H1 (cell line): ENCODE measurements around the gene ZNF697. TPM values are rescaled to one million over a fixed set of nuclear protein-coding genes. Genes with fewer than 3 reads are reported as not detected.

Experiments used
- CTCF ChIA-PET: fragments of 300-600 bp; sonication (Branson Sonifier 250); formaldehyde crosslinking; loops from one replicate; lab custom pipeline; 2021; ENCODE audit not compliant: partially characterized antibody; lab: Charles Lee
- POLR2A ChIA-PET: fragments of 300-600 bp; sonication (Branson Sonifier 250); formaldehyde crosslinking; loops from one replicate; lab custom pipeline; 2021; ENCODE audit warnings: inconsistent platforms; ENCODE audit not compliant: partially characterized antibody; lab: Charles Lee
- DNase-seq, 2 experiments: peaks; one replicate each; pipeline versions ENCODE4 v3.0.0 to v3.0.0-alpha.2; 2010 to 2022; ENCODE audit warnings: low spot score in 2 of 2, low read depth in 1 of 2, mixed read lengths in 1 of 2
- FAIRE-seq: peaks from 2 replicates; lab custom pipeline; 2011; peaks lifted over from hg19 to GRCh38; lab: Jason Lieb, UNC
- H2AFZ ChIP-seq: 2 replicates; pipeline ENCODE4 v1.8.1; 2012; ENCODE audit warnings: low read length, inconsistent platforms
- H2AK5ac ChIP-seq: 2 replicates; pipeline ENCODE4 v1.6.1; 2013; ENCODE audit warnings: low read depth, low read length
- H2BK120ac ChIP-seq: replicated peaks from 2 replicates; pipeline ENCODE3; 2013; ENCODE audit warnings: low read depth, low read length, inconsistent platforms
- H2BK12ac ChIP-seq: 2 replicates; pipeline ENCODE4 v1.6.1; 2013; ENCODE audit warnings: low read depth, low read length
- H2BK15ac ChIP-seq: 2 replicates; pipeline ENCODE4 v1.6.1; 2013; ENCODE audit warnings: low read length
- H2BK20ac ChIP-seq: 2 replicates; pipeline ENCODE4 v1.6.1; 2013; ENCODE audit warnings: low read length
- H2BK5ac ChIP-seq: 2 replicates; pipeline ENCODE4 v1.6.1; 2013; ENCODE audit warnings: low read depth, low read length
- H3K14ac ChIP-seq: 2 replicates; pipeline ENCODE4 v1.6.1; 2013; ENCODE audit warnings: inconsistent platforms; ENCODE audit not compliant: insufficient read length
- H3K18ac ChIP-seq: 2 replicates; pipeline ENCODE4 v1.6.1; 2013; ENCODE audit warnings: low read length; ENCODE audit errors: extremely low read depth
- H3K23ac ChIP-seq: 2 replicates; pipeline ENCODE4 v1.6.1; 2013; ENCODE audit warnings: inconsistent platforms; ENCODE audit not compliant: insufficient read length
- H3K23me2 ChIP-seq: 2 replicates; pipeline ENCODE4 v1.6.1; 2013; ENCODE audit warnings: low read depth, low read length
- H3K27ac ChIP-seq: 2 replicates; pipeline ENCODE4 v1.6.1; 2011; ENCODE audit warnings: low read depth, low read length, inconsistent platforms
- H3K27me3 ChIP-seq, 4 experiments: replicated peaks in 1 of 4; 1 replicate in 1 of 4; 2 replicates in 3 of 4; pipeline versions ENCODE4 v1.6.1 to v1.8.1; 2011 to 2013; ENCODE audit warnings: low read length in 3 of 4, mild to moderate bottlenecking in 3 of 4, inconsistent platforms in 2 of 4, mixed read lengths in 2 of 4, moderate library complexity in 1 of 4; ENCODE audit not compliant: control insufficient read depth in 3 of 4, insufficient read depth in 3 of 4; ENCODE audit errors: extremely low read depth in 1 of 4
- H3K36me3 ChIP-seq, 4 experiments: 2 replicates each; pipeline versions ENCODE4 v1.6.1 to v1.8.1; 2011 to 2013; ENCODE audit warnings: mild to moderate bottlenecking in 4 of 4, low read length in 3 of 4, moderate library complexity in 2 of 4, control low read depth in 1 of 4, inconsistent platforms in 1 of 4; ENCODE audit not compliant: insufficient read depth in 4 of 4, control insufficient read depth in 2 of 4
- H3K4ac ChIP-seq: replicated peaks from 2 replicates; pipeline ENCODE3; 2013; ENCODE audit warnings: low read length, low read depth, mixed read lengths, inconsistent platforms; ENCODE audit not compliant: insufficient read length
- H3K4me1 ChIP-seq, 4 experiments: replicated peaks in 1 of 4; 1 replicate in 1 of 4; 2 replicates in 3 of 4; pipeline versions ENCODE4 v1.6.1 to v1.8.1; 2011 to 2013; ENCODE audit warnings: low read length in 3 of 4, inconsistent platforms in 2 of 4, mixed read lengths in 1 of 4; ENCODE audit not compliant: insufficient read depth in 4 of 4, control insufficient read depth in 3 of 4
- H3K4me2 ChIP-seq, 2 experiments: 2 replicates each; pipeline versions ENCODE4 v1.6.1 to v1.8.1; 2011 to 2013; ENCODE audit warnings: low read depth in 2 of 2, low read length in 2 of 2, control low read depth in 1 of 2, inconsistent platforms in 1 of 2, mild to moderate bottlenecking in 1 of 2; ENCODE audit not compliant: insufficient read depth in 1 of 2
- H3K4me3 ChIP-seq, 4 experiments: fragments of 200-600, 300-600 bp in 1 of 4; sonication (generic), shearing (Covaris generic), sonication (Bioruptor Twin) in 1 of 4; 2 replicates each; pipeline versions ENCODE4 v1.5.1 to v1.8.1; 2011 to 2016; ENCODE audit warnings: low read length in 4 of 4, low read depth in 3 of 4, control low read depth in 2 of 4, inconsistent platforms in 2 of 4, mild to moderate bottlenecking in 2 of 4, mixed read lengths in 1 of 4, moderate library complexity in 1 of 4; ENCODE audit not compliant: insufficient read depth in 2 of 4; ENCODE audit errors: extremely low read depth in 1 of 4
- H3K56ac ChIP-seq: replicated peaks from 2 replicates; pipeline ENCODE3; 2013; ENCODE audit warnings: low read depth, mild to moderate bottlenecking, mixed read lengths, low read length, inconsistent platforms; ENCODE audit not compliant: insufficient read length
- H3K79me1 ChIP-seq: 2 replicates; pipeline ENCODE4 v1.6.1; 2013; ENCODE audit warnings: low read depth, low read length, control low read depth
- H3K79me2 ChIP-seq, 2 experiments: 2 replicates each; pipeline versions ENCODE4 v1.6.1 to v1.8.1; 2012 to 2013; ENCODE audit warnings: low read length in 2 of 2, mild to moderate bottlenecking in 2 of 2, inconsistent platforms in 1 of 2; ENCODE audit not compliant: insufficient read depth in 2 of 2, control insufficient read depth in 1 of 2
- H3K9ac ChIP-seq, 4 experiments: replicated peaks in 1 of 4; 1 replicate in 1 of 4; 2 replicates in 3 of 4; pipeline versions ENCODE4 v1.6.1 to v1.8.1; 2011 to 2013; ENCODE audit warnings: low read depth in 3 of 4, low read length in 3 of 4, control low read depth in 2 of 4, mild to moderate bottlenecking in 2 of 4, moderate library complexity in 2 of 4, inconsistent platforms in 1 of 4; ENCODE audit errors: extremely low read depth in 1 of 4
- H3K9me3 ChIP-seq, 2 experiments: 2 replicates each; pipeline versions ENCODE4 v1.6.1 to v1.8.1; 2012 to 2013; ENCODE audit warnings: mild to moderate bottlenecking in 2 of 2, moderate library complexity in 2 of 2, control low read depth in 1 of 2, inconsistent platforms in 1 of 2, low read depth in 1 of 2, low read length in 1 of 2, mixed read lengths in 1 of 2; ENCODE audit not compliant: insufficient read depth in 2 of 2
- H4K20me1 ChIP-seq, 2 experiments: replicated peaks in 1 of 2; 2 replicates each; pipeline versions ENCODE3 to v1.8.1; 2011 to 2013; ENCODE audit warnings: inconsistent platforms in 2 of 2, low read length in 2 of 2, mild to moderate bottlenecking in 1 of 2; ENCODE audit not compliant: insufficient read depth in 2 of 2, control insufficient read depth in 1 of 2
- H4K5ac ChIP-seq: 2 replicates; pipeline ENCODE4 v1.6.1; 2013; ENCODE audit warnings: low read length, low read depth, mixed read lengths, inconsistent platforms; ENCODE audit not compliant: insufficient read length
- H4K8ac ChIP-seq: 2 replicates; pipeline ENCODE4 v1.8.0; 2013; ENCODE audit warnings: mild to moderate bottlenecking, moderate library complexity, low read length, inconsistent platforms; ENCODE audit not compliant: insufficient read depth; ENCODE audit errors: extremely low read depth
- H4K91ac ChIP-seq: replicated peaks from 2 replicates; pipeline ENCODE3; 2013; ENCODE audit warnings: low read length, mixed read lengths, inconsistent platforms; ENCODE audit not compliant: insufficient read length
- BCL11A ChIP-seq, 2 experiments: IDR thresholded peaks; one replicate each; pipeline ENCODE4 v1.6.1; 2011; ENCODE audit warnings: low read depth in 2 of 2, low read length in 2 of 2, mild to moderate bottlenecking in 2 of 2
- EGR1 ChIP-seq: IDR thresholded peaks from 2 replicates; pipeline ENCODE4 v1.6.1; 2011; ENCODE audit warnings: low read depth, low read length, borderline replicate concordance
- NRF1 ChIP-seq: IDR thresholded peaks from 2 replicates; pipeline ENCODE4 v1.6.1; 2011; ENCODE audit warnings: mild to moderate bottlenecking, low read depth, low read length, improper control_type of control experiment
- POU5F1 ChIP-seq: IDR thresholded peaks from 2 replicates; pipeline ENCODE4 v1.6.1; 2011; ENCODE audit warnings: low read depth, mild to moderate bottlenecking, low read length, moderate library complexity
- RBBP5 ChIP-seq: IDR thresholded peaks from 2 replicates; pipeline ENCODE4 v1.7.1; 2012; ENCODE audit warnings: low read depth, mild to moderate bottlenecking, inconsistent platforms, low read length, moderate library complexity, borderline replicate concordance
- SP1 ChIP-seq: IDR thresholded peaks from 2 replicates; pipeline ENCODE4 v1.6.1; 2011; ENCODE audit warnings: low read depth, low read length
- WGBS, 2 experiments: shearing (Covaris generic) in 1 of 2; methylation state at CpG; one replicate each; pipeline versions ENCODE4 v1.1.6 to v1.1.7; 2013 to 2015; ENCODE audit warnings: low lambda C conversion rate in 2 of 2, mixed read lengths in 2 of 2, inconsistent platforms in 1 of 2, low coverage in 1 of 2, missing lambda C conversion rate in 1 of 2; ENCODE audit not compliant: insufficient replicate concordance in 2 of 2, insufficient coverage in 1 of 2, insufficient read length in 1 of 2; ENCODE audit errors: extremely low coverage in 1 of 2, missing lambda C conversion rate in 1 of 2; 5-methylcytosine and 5-hydroxymethylcytosine counted together
- polyA plus RNA-seq, 7 experiments: library from polyadenylated mRNA; depleted of rRNA in 3 of 7; stranded (reverse) in 5 of 7; unstranded in 2 of 7; fragments of >200 nt in 5 of 7; fragments of 200-250 nt in 2 of 7; gene quantifications; 1 replicate in 5 of 7; 2 replicates in 1 of 7; 4 replicates in 1 of 7; pipeline versions ENCODE4 v1.2.1 to v1.2.3, GENCODE V29; 2011 to 2013; ENCODE audit warnings: missing spikeins in 2 of 7, mixed read lengths in 2 of 7
- total RNA-seq: library from RNA; stranded (reverse); fragmentation: NEBNext Ultra II Directional; extraction: Animal tissue kit (Norgen Biotek cat#: 25700); gene quantifications from 2 replicates; pipeline ENCODE4 v1.2.1, GENCODE V29; 2021
- TF ChIP-seq, protein P1 (sequence below): IDR thresholded peaks from 2 replicates; pipeline ENCODE4 v1.6.1; 2012; ENCODE audit warnings: inconsistent platforms

ZNF697 gene
- total and polyA plus RNA-seq, 2 of the 8 experiments (the other 6 are each of a cell fraction or from before 2014, with no cell fraction given) = 5.6 to 18.3 TPM

DNA sequence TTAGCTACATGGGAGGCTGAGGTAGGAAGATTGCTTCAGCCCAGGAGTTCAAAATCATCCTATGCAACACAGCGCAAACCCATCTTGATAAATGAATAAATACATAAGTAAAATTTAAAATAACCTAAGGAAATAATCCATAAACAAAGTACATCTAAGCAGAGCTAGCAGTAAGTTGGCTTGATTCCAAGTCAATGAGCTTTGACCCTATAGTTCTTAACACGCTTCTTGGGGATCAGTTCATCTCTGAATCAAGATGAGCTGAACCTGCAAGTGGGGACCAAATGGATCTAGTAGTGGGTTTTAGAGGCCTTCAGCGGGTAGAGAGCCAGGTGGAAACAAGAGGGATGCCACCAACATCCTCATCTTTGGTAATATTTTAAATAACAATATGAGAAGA is 32.1 kb upstream of the ZNF697 start:
- no peak overlapping the region for H2BK12ac ChIP-seq
- WGBS, 2 experiments = 85% methylated on average over 3 of the region's 3 CpGs; no CpG with 5 or more reads in 1 of the 2 experiments
- H3K4me2 ChIP-seq = no peak overlapping the region
- no peak overlapping the region for H2BK120ac ChIP-seq
- CTCF ChIA-PET = interaction anchor here (0.6 to 10.4 kb wide), 5 partner anchors 13 to 93 kb away, joined by 3 to 141 read pairs (median 3); partner anchors contain the start of gene ZNF697
- no peak overlapping the region for H2BK20ac ChIP-seq
- H3K4ac ChIP-seq = no peak overlapping the region
- no peaks in the 10 kb centered on the region for H3K36me3 ChIP-seq
- H3K23ac ChIP-seq = no peak overlapping the region
- H3K79me2 ChIP-seq = no peaks in the 10 kb centered on the region
- DNase-seq = no peak
- H4K8ac ChIP-seq = no peak overlapping the region
- H4K5ac ChIP-seq = no peak overlapping the region
- no peak overlapping the region for H3K14ac ChIP-seq
- POLR2A ChIA-PET = interaction anchor here (1.2 to 10.2 kb wide), 5 partner anchors 8 to 33 kb away, joined by 3 to 167 read pairs (median 19); partner anchors contain the start of genes PHGDH and ZNF697
- no peak overlapping the region for H2AK5ac ChIP-seq
- FAIRE-seq = no peak
- no peaks in the 10 kb centered on the region for H3K79me1 ChIP-seq
- H3K9me3 ChIP-seq = no peaks in the 10 kb centered on the region
- no peaks in the 10 kb centered on the region for H3K27me3 ChIP-seq
- no peaks in the 10 kb centered on the region; the same call in 1 of the 2 replicates for H3K23me2 ChIP-seq
- H3K4me1 ChIP-seq = peaks cover 3 to 11% (median 7%) of the 10 kb centered on the region in 4 experiments; a peak in 6 of 7 replicates
- no peak overlapping the region for H2BK15ac ChIP-seq
- H3K56ac ChIP-seq = no peak overlapping the region
- H3K27ac ChIP-seq = no peak overlapping the region
- no peak overlapping the region for H4K91ac ChIP-seq
- H3K4me3 ChIP-seq = no peak overlapping the region
- H4K20me1 ChIP-seq = no peaks in the 10 kb centered on the region
- H3K18ac ChIP-seq = no peak overlapping the region
- no peak overlapping the region for H2BK5ac ChIP-seq
- H3K9ac ChIP-seq = no peak overlapping the region
- H2AFZ ChIP-seq = no peak overlapping the region
- no peak for TF ChIP-seq RBBP5
- TF ChIP-seq, protein P1, sequence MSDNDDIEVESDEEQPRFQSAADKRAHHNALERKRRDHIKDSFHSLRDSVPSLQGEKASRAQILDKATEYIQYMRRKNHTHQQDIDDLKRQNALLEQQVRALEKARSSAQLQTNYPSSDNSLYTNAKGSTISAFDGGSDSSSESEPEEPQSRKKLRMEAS = no peak
- TF ChIP-seq NRF1 = no peak
- no peak for TF ChIP-seq EGR1
- no peak for TF ChIP-seq SP1
- TF ChIP-seq BCL11A (IDR thresholded peaks at IDR 0.05; ENCODE audit: low read depth in 2 of 2, low read length in 2 of 2) = no peak
- TF ChIP-seq POU5F1 = no peak
